Right lobe of liver (tissue), 6 donors: Measurements from ENCODE around the gene GATAD2B. TPM values are rescaled to one million over a fixed set of nuclear protein-coding genes. Genes with fewer than 3 reads are reported as not detected.

Experiments used
- ATAC-seq, 4 donors: fragments of 200-7000 bp; cut with Tn5 transposase; one replicate each; pipeline ENCODE4 v1.9.1; 2020; ENCODE audit warnings: mild to moderate bottlenecking in 4 of 4, moderate library complexity in 4 of 4
- DNase-seq, 3 donors: peaks; one replicate each; pipeline ENCODE4 v3.0.0-alpha.2; 2020
- H3K27ac ChIP-seq, 3 donors: fragments of 200-600 bp; one replicate each; pipeline ENCODE4 v1.8.0; 2022
- H3K27me3 ChIP-seq, 2 donors: fragments of 200-600 bp; one replicate each; pipeline ENCODE4 v1.8.0; 2022
- H3K36me3 ChIP-seq, 4 donors: fragments of 200-600 bp; sonication (generic) in 1 of 4; one replicate each; pipeline versions ENCODE4 v1.5.1 to v1.8.0; 2017 to 2022; ENCODE audit warnings: control low read depth in 1 of 4
- H3K4me1 ChIP-seq, 4 donors: fragments of 200-600 bp; sonication (generic) in 1 of 4; one replicate each; pipeline versions ENCODE4 v1.5.1 to v1.8.0; 2017 to 2022; ENCODE audit warnings: control low read depth in 1 of 4
- H3K4me3 ChIP-seq, 3 donors: fragments of 200-600 bp; one replicate each; pipeline ENCODE4 v1.8.0; 2022
- H3K9me3 ChIP-seq, 4 donors: fragments of 200-600 bp; sonication (generic) in 1 of 4; one replicate each; pipeline versions ENCODE4 v1.5.1 to v1.8.0; 2017 to 2022; ENCODE audit warnings: control low read depth in 1 of 4
- CTCF ChIP-seq, 4 donors: fragments of 200-600 bp in 3 of 4; fragments of 450-650 bp in 1 of 4; IDR thresholded peaks; one replicate each; pipeline versions ENCODE4 v1.5.1 to v1.8.0; 2016 to 2022; ENCODE audit warnings: antibody characterized with exemption in 4 of 4, mild to moderate bottlenecking in 2 of 4
- POLR2A ChIP-seq: fragments of 450-650 bp; IDR thresholded peaks from one replicate; pipeline ENCODE4 v1.6.1; 2017; ENCODE audit warnings: antibody characterized with exemption, mild to moderate bottlenecking
- WGBS: methylation state at CpG from one replicate; pipeline ENCODE4 v1.1.6; 2018; ENCODE audit warnings: low coverage, low lambda C conversion rate; ENCODE audit not compliant: insufficient coverage; ENCODE audit errors: missing lambda C conversion rate; 5-methylcytosine and 5-hydroxymethylcytosine counted together
- intact Hi-C, 2 donors: fragments of 100-400 bp; cut with DNase I; formaldehyde crosslinking; loops; one replicate each; pipeline versions ENCODE4 v1.11.2 to v1.14.1; 2022
- total RNA-seq, 6 experiments: library from RNA; depleted of rRNA in 2 of 6; stranded (reverse); fragments of >200 nt in 2 of 6; fragmentation: NEBNext Ultra II Directional in 3 of 6; extraction: Animal tissue kit (Norgen Biotek cat#: 25700) in 3 of 6; gene quantifications; one replicate each; pipeline versions ENCODE4 v1.1.0 to v1.2.4, GENCODE V29; 2016 to 2023
- donor health status: DM: no; HTN: yes; CAD: no.
- donor health status: DM: no; HTN: no; CAD: no.
- donor health status: DM: no; HTN: no; CAD: no.
- donor health status: DM: no; HTN: yes; CAD: no.
- donor health status: DM: no; HTN: yes; CAD: no.

The GATAD2B gene
- total RNA-seq, 6 experiments from 2014 or later, result 9.8 to 20.3 (median 16.8) TPM

DNA sequence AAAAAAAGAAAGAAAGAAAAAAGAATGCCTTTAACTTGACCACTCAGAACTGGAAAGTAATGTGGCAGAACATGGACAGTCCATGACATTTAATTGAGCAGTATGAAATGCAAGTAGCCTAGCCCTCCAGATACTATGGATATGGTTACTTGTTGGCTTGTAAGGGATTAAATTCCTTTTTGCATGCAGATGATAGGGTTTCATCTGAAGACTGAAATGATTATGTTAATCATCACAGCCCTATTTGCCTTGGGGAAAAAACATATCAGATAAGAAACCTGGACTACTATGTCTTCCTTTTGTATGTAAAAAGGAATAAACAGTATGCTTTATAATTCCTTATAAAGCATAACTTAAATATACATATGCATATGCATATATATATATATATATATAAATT, 66.0 kb downstream of the GATAD2B start:
- Histone ChIP-seq H3K36me3 (peaks cover 0 to 4% (median 0%) of the 10 kb centered on the region in 4 donors), H3K4me1 (no peaks in the 10 kb centered on the region), H3K27me3 (no peaks in the 10 kb centered on the region), H3K27ac (no peak overlapping the region), H3K4me3 (no peak overlapping the region), H3K9me3 (no peaks in the 10 kb centered on the region)
- no peak for DNase-seq
- intact Hi-C loops, result no loop called here
- TF ChIP-seq CTCF (IDR thresholded peaks at IDR 0.05) (no peak), POLR2A (no peak)
- ATAC-seq, result no peak

- DNase-seq, result peak in 1 of 3 donors; percentile 21
- H3K36me3 ChIP-seq, result peaks cover 0 to 5% (median 2%) of the 10 kb centered on the region in 4 donors
- H3K9me3 ChIP-seq, result no peaks in the 10 kb centered on the region
- 80% methylated on average over 1 of the region's 5 CpGs for WGBS
- H3K4me3 ChIP-seq, result no peak overlapping the region
- intact Hi-C loops, result no loop called here
- no peak for ATAC-seq
- no peaks in the 10 kb centered on the region for H3K27me3 ChIP-seq
- no peak for TF ChIP-seq POLR2A
- TF ChIP-seq CTCF (IDR thresholded peaks at IDR 0.05), result no peak
- peaks cover 0 to 12% (median 0%) of the 10 kb centered on the region in 4 donors for H3K4me1 ChIP-seq
- H3K27ac ChIP-seq, result no peak overlapping the region
Observed at GRCh38 chr1:153852170-153852569, 70.6 kb downstream of the GATAD2B start.

GRCh38 chr1:153849487-153850185, 73.1 kb downstream of the GATAD2B start:
- Histone ChIP-seq H3K4me3 (no peak overlapping the region), H3K9me3 (no peaks in the 10 kb centered on the region), H3K27ac (no peak overlapping the region), H3K27me3 (no peaks in the 10 kb centered on the region), H3K4me1 (peaks cover 0 to 12% (median 0%) of the 10 kb centered on the region in 4 donors), H3K36me3 (peaks cover 0 to 5% (median 2%) of the 10 kb centered on the region in 4 donors)
- ATAC-seq, result no peak
- peak in 1 of 3 donors; percentile 14 for DNase-seq
- no peak for TF ChIP-seq CTCF (IDR thresholded peaks at IDR 0.05)
- WGBS, result 62% methylated on average over 5 of the region's 5 CpGs
- intact Hi-C loops, result no loop called here

GRCh38 chr1:153848805-153849204, 74.0 kb downstream of the GATAD2B start:
- peaks cover 0 to 12% (median 0%) of the 10 kb centered on the region in 4 donors for H3K4me1 ChIP-seq
- H3K27me3 ChIP-seq, result no peaks in the 10 kb centered on the region
- ATAC-seq (peak in 1 of 4 donors; percentile 25), DNase-seq (peak in 1 of 3 donors; percentile 31)
- no peak overlapping the region for H3K4me3 ChIP-seq
- no peak overlapping the region for H3K27ac ChIP-seq
- TF ChIP-seq CTCF (IDR thresholded peaks at IDR 0.05) (no peak), POLR2A (no peak)
- no peaks in the 10 kb centered on the region for H3K9me3 ChIP-seq
- 72% methylated on average over 5 of the region's 5 CpGs for WGBS
- H3K36me3 ChIP-seq, result peaks cover 0 to 5% (median 2%) of the 10 kb centered on the region in 4 donors
- intact Hi-C loops, result no loop called here
